Panc1 (cell line): ENCODE data around the gene HYAL1.

Source experiments
- POLR2AphosphoS5 ChIP-seq: IDR thresholded peaks from 2 replicates; pipeline ENCODE4 v1.6.1; 2012; ENCODE audit warnings: mild to moderate bottlenecking, low read depth, low read length, moderate library complexity
- REST ChIP-seq, 2 experiments: IDR thresholded peaks; 2 replicates each; pipeline ENCODE4 v1.6.1; 2011 to 2012; ENCODE audit warnings: low read depth in 2 of 2, control low read depth in 1 of 2, low read length in 1 of 2, mild to moderate bottlenecking in 1 of 2, moderate library complexity in 1 of 2; ENCODE audit not compliant: insufficient read depth in 1 of 2
- SIN3A ChIP-seq: IDR thresholded peaks from 2 replicates; pipeline ENCODE4 v1.6.1; 2012; ENCODE audit warnings: low read depth, mild to moderate bottlenecking, low read length, moderate library complexity, borderline replicate concordance; ENCODE audit not compliant: insufficient read depth
- TF ChIP-seq, protein P1 (sequence below): fragments of 450-650 bp; IDR thresholded peaks from 2 replicates; pipeline ENCODE4 v1.5.1; 2017; ENCODE audit warnings: mild to moderate bottlenecking

DNA sequence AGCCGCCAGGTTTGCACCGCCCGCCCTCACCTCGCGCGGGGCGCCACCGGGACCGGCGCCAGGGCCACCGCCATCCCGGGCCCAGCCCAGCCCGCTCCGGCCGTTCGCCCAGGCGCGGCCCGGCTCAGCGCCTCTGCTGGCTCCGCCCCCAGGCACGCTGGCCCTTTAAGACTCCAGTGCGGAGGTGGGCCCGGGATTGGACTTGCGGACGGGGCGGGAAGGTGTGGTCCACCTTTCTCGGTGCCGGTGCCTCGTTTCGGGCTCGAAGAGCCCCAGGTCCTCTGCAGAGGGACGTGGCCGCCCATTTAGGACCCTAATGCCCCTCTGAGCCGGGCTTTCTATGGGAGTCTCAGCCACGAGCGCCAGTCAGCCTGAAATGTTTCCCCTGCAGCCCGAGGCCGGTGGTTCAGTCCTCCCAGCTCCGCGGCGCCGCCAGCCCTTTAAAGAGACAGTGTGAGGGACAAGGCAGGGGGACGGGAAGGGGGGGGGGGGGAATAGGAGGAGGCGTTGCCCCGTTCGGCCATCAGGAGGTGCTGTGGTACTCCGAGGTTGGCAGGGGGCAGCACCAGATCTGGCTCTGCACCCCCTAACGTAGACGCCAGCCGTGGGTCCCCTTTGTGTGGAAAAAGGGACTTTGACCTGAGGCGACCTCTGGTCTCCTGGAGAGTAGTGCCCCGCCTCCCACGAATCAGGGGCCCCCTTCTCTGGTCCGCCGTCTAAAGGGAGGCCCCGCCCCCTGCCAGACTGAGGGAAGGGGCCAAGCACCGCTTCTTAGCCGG is 18.2 kb upstream of the HYAL1 start:
- TF ChIP-seq, protein P1, sequence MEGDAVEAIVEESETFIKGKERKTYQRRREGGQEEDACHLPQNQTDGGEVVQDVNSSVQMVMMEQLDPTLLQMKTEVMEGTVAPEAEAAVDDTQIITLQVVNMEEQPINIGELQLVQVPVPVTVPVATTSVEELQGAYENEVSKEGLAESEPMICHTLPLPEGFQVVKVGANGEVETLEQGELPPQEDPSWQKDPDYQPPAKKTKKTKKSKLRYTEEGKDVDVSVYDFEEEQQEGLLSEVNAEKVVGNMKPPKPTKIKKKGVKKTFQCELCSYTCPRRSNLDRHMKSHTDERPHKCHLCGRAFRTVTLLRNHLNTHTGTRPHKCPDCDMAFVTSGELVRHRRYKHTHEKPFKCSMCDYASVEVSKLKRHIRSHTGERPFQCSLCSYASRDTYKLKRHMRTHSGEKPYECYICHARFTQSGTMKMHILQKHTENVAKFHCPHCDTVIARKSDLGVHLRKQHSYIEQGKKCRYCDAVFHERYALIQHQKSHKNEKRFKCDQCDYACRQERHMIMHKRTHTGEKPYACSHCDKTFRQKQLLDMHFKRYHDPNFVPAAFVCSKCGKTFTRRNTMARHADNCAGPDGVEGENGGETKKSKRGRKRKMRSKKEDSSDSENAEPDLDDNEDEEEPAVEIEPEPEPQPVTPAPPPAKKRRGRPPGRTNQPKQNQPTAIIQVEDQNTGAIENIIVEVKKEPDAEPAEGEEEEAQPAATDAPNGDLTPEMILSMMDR: peak; percentile 78
- TF ChIP-seq POLR2AphosphoS5 (peak; percentile 65; the same call in 1 of the 2 replicates), REST (IDR thresholded peaks at IDR 0.05; ENCODE audit: insufficient read depth in 1 of 2, low read depth in 2 of 2, low read length in 1 of 2) (no peak), SIN3A (no peak)
